H9 (cell line): ENCODE data around the gene FLT3. TPM values are rescaled to one million over a fixed set of nuclear protein-coding genes. Genes with fewer than 3 reads are reported as not detected.

Source experiments
- DNase-seq: peaks from one replicate; pipeline ENCODE4 v3.0.0-alpha.2; 2017
- H2AFZ ChIP-seq: one replicate; pipeline ENCODE4 v1.6.1; 2013; ENCODE audit warnings: mild to moderate bottlenecking, low read length, control low read depth, moderate library complexity
- H2AK5ac ChIP-seq: 2 replicates; pipeline ENCODE4 v1.6.1; 2013; ENCODE audit warnings: low read length, control low read depth, mixed read lengths; ENCODE audit not compliant: insufficient read length
- H2BK120ac ChIP-seq: one replicate; pipeline ENCODE4 v1.6.1; 2013; ENCODE audit warnings: low read depth, mild to moderate bottlenecking, low read length, control low read depth, inconsistent platforms; ENCODE audit not compliant: poor library complexity, severe bottlenecking
- H2BK12ac ChIP-seq: 2 replicates; pipeline ENCODE4 v1.6.1; 2013; ENCODE audit warnings: low read length, control low read depth, mixed read lengths, low read depth; ENCODE audit not compliant: insufficient read length
- H2BK15ac ChIP-seq: 2 replicates; pipeline ENCODE4 v1.6.1; 2013; ENCODE audit warnings: low read depth, low read length, control low read depth
- H2BK20ac ChIP-seq: one replicate; pipeline ENCODE4 v1.6.1; 2013; ENCODE audit warnings: low read depth, mild to moderate bottlenecking, low read length, control low read depth, inconsistent platforms; ENCODE audit not compliant: poor library complexity, severe bottlenecking
- H2BK5ac ChIP-seq: 2 replicates; pipeline ENCODE4 v1.6.1; 2013; ENCODE audit warnings: low read length, control low read depth, mixed read lengths; ENCODE audit not compliant: insufficient read length
- H3K14ac ChIP-seq: 2 replicates; pipeline ENCODE4 v1.6.1; 2013; ENCODE audit warnings: low read length, control low read depth; ENCODE audit not compliant: insufficient read depth
- H3K18ac ChIP-seq: 2 replicates; pipeline ENCODE4 v1.6.1; 2013; ENCODE audit warnings: low read depth, mild to moderate bottlenecking, mixed read lengths, low read length, control low read depth; ENCODE audit not compliant: insufficient read length
- H3K23ac ChIP-seq: 2 replicates; pipeline ENCODE4 v1.6.1; 2013; ENCODE audit warnings: low read length, control low read depth, mixed read lengths, low read depth; ENCODE audit not compliant: insufficient read length
- H3K23me2 ChIP-seq: 2 replicates; pipeline ENCODE4 v1.6.1; 2013; ENCODE audit warnings: low read depth, mild to moderate bottlenecking, mixed read lengths, low read length, control low read depth; ENCODE audit not compliant: insufficient read length, poor library complexity, severe bottlenecking
- H3K27ac ChIP-seq: 2 replicates; pipeline ENCODE4 v1.5.1; 2013; ENCODE audit warnings: low read length, control low read depth, mixed read lengths, low read depth; ENCODE audit not compliant: insufficient read length
- H3K27me3 ChIP-seq: 2 replicates; pipeline ENCODE4 v1.6.1; 2013; ENCODE audit warnings: low read length, control low read depth, inconsistent platforms; ENCODE audit not compliant: insufficient read depth
- H3K4ac ChIP-seq: 2 replicates; pipeline ENCODE4 v1.6.1; 2013; ENCODE audit warnings: low read depth, mild to moderate bottlenecking, control low read depth, inconsistent platforms, low read length, moderate library complexity
- H3K4me1 ChIP-seq: 2 replicates; pipeline ENCODE4 v1.6.1; 2013; ENCODE audit warnings: low read length, control low read depth, inconsistent platforms; ENCODE audit not compliant: insufficient read depth
- H3K4me2 ChIP-seq: 2 replicates; pipeline ENCODE4 v1.6.1; 2013; ENCODE audit warnings: low read length, control low read depth, mixed read lengths; ENCODE audit not compliant: insufficient read length, insufficient read depth
- H3K56ac ChIP-seq: 2 replicates; pipeline ENCODE4 v1.6.1; 2013; ENCODE audit warnings: low read depth, mild to moderate bottlenecking, mixed read lengths, low read length, control low read depth; ENCODE audit not compliant: insufficient read length
- H3K79me1 ChIP-seq: 2 replicates; pipeline ENCODE4 v1.6.1; 2013; ENCODE audit warnings: low read depth, mild to moderate bottlenecking, moderate library complexity, low read length, control low read depth, inconsistent platforms; ENCODE audit not compliant: insufficient read depth, poor library complexity, severe bottlenecking
- H3K79me2 ChIP-seq: 2 replicates; pipeline ENCODE4 v1.6.1; 2013; ENCODE audit warnings: low read length, control low read depth, inconsistent platforms; ENCODE audit not compliant: insufficient read depth
- H3K9ac ChIP-seq: 2 replicates; pipeline ENCODE4 v1.6.1; 2013; ENCODE audit warnings: low read length, control low read depth, mixed read lengths; ENCODE audit not compliant: insufficient read length; ENCODE audit errors: extremely low read depth
- H3K9me3 ChIP-seq: one replicate; pipeline ENCODE4 v1.6.1; 2013; ENCODE audit warnings: low read depth, low read length, inconsistent platforms; ENCODE audit not compliant: control insufficient read depth
- H3T11ph ChIP-seq: one replicate; pipeline ENCODE4 v1.6.1; 2013; ENCODE audit warnings: mild to moderate bottlenecking, low read length, control low read depth, inconsistent platforms
- H4K20me1 ChIP-seq: one replicate; pipeline ENCODE4 v1.6.1; 2013; ENCODE audit not compliant: control insufficient read depth, insufficient read length, insufficient read depth
- H4K5ac ChIP-seq: 2 replicates; pipeline ENCODE4 v1.6.1; 2013; ENCODE audit warnings: low read depth, mild to moderate bottlenecking, mixed read lengths, low read length, control low read depth; ENCODE audit not compliant: insufficient read length
- H4K8ac ChIP-seq: replicated peaks from 2 replicates; pipeline ENCODE4 v1.6.1; 2013; ENCODE audit warnings: low read length, control low read depth, mixed read lengths, low read depth; ENCODE audit not compliant: insufficient read length
- H4K91ac ChIP-seq: 2 replicates; pipeline ENCODE4 v1.6.1; 2013; ENCODE audit warnings: low read depth, mild to moderate bottlenecking, moderate library complexity, mixed read lengths, low read length, control low read depth; ENCODE audit not compliant: insufficient read length
- H3K27ac Mint-ChIP-seq, 3 experiments: 2 replicates in 2 of 3; 3 replicates in 1 of 3; pipeline ENCODE4 v1.8.0; 2020 to 2021; ENCODE audit warnings: mixed read lengths in 3 of 3, mild to moderate bottlenecking in 1 of 3, moderate library complexity in 1 of 3
- H3K27me3 Mint-ChIP-seq: 2 replicates; pipeline ENCODE4 v1.8.0; 2021; ENCODE audit warnings: low read depth, mild to moderate bottlenecking, moderate library complexity, mixed read lengths
- H3K36me3 Mint-ChIP-seq, 3 experiments: 2 replicates in 2 of 3; 3 replicates in 1 of 3; pipeline ENCODE4 v1.8.0; 2020 to 2021; ENCODE audit warnings: low read depth in 3 of 3, mixed read lengths in 3 of 3; ENCODE audit not compliant: insufficient read depth in 1 of 3
- H3K4me1 Mint-ChIP-seq, 2 experiments: 2 replicates each; pipeline ENCODE4 v1.8.0; 2020; ENCODE audit warnings: mixed read lengths in 2 of 2
- H3K4me3 Mint-ChIP-seq, 2 experiments: 2 replicates in 1 of 2; 3 replicates in 1 of 2; pipeline ENCODE4 v1.8.0; 2020 to 2021; ENCODE audit warnings: mild to moderate bottlenecking in 2 of 2, mixed read lengths in 2 of 2, moderate library complexity in 1 of 2
- H3K9me3 Mint-ChIP-seq, 2 experiments: 2 replicates in 1 of 2; 3 replicates in 1 of 2; pipeline ENCODE4 v1.8.0; 2020; ENCODE audit warnings: mild to moderate bottlenecking in 2 of 2, mixed read lengths in 2 of 2, moderate library complexity in 1 of 2
- CTCF ChIP-seq: fragments of 200-600 bp; sonication (generic); conservative IDR thresholded peaks from 3 replicates; pipeline ENCODE4 v1.8.0; 2021; ENCODE audit warnings: antibody characterized with exemption, mild to moderate bottlenecking
- WGBS: extraction: QIAGEN DNeasy Blood & Tissue Kit; methylation state at CpG from one replicate; pipeline ENCODE4 v1.1.7; 2013; ENCODE audit warnings: missing lambda C conversion rate, low lambda C conversion rate, mixed read lengths; ENCODE audit not compliant: insufficient read length; ENCODE audit errors: extremely low coverage; 5-methylcytosine and 5-hydroxymethylcytosine counted together
- total RNA-seq: library from RNA; stranded (reverse); gene quantifications from 2 replicates; pipeline ENCODE4 v1.2.1, GENCODE V29; 2021

Gene FLT3
- total RNA-seq, 1 experiment from 2014 or later, result 0.44 TPM

- Histone ChIP-seq H3K79me2 (no peaks in the 10 kb centered on the region), H3K79me1 (no peaks in the 10 kb centered on the region), H4K8ac (no peak overlapping the region), H3K4me2 (no peak overlapping the region), H3K9me3 (no peaks in the 10 kb centered on the region), H3K9ac (no peak overlapping the region), H3T11ph (no peak overlapping the region), H4K91ac (no peak overlapping the region), H2AFZ (no peak overlapping the region), H3K56ac (no peak overlapping the region), H3K18ac (no peak overlapping the region), H2BK20ac (no peak overlapping the region), H2BK5ac (no peak overlapping the region), H2AK5ac (no peak overlapping the region), H3K14ac (no peak overlapping the region), H3K27me3 (no peaks in the 10 kb centered on the region), H4K20me1 (no peaks in the 10 kb centered on the region), H3K4me1 (no peaks in the 10 kb centered on the region), H4K5ac (no peak overlapping the region), H3K4ac (no peak overlapping the region), H2BK120ac (no peak overlapping the region), H2BK12ac (no peak overlapping the region), H2BK15ac (no peak overlapping the region), H3K23ac (no peak overlapping the region), H3K27ac (no peak overlapping the region), H3K23me2 (no peaks in the 10 kb centered on the region)
- Mint-ChIP-seq H3K4me1 (peaks cover 5 to 6% of the 10 kb centered on the region in 2 experiments), H3K27ac (no peak overlapping the region), H3K36me3 (no peaks in the 10 kb centered on the region), H3K4me3 (no peak overlapping the region), H3K9me3 (peaks cover 0 to 4% of the 10 kb centered on the region in 2 experiments; a peak in 1 of 5 replicates), H3K27me3 (no peaks in the 10 kb centered on the region)
- no peak for TF ChIP-seq CTCF
- DNase-seq, result no peak
- WGBS, result no CpG with 5 or more reads among the region's 1 CpG
Observed at GRCh38 chr13:28116736-28117135, 16.4 kb upstream of the FLT3 start.
